22Rv1 (cell line): ENCODE data around the gene SPAG6.
A peak's percentile ranks its signal among the peaks of the same experiment; 100 is the strongest.

Source experiments
- H3K27ac ChIP-seq: fragments of 450-650 bp; 2 replicates; pipeline ENCODE4 v1.5.1; 2017
- ZFX ChIP-seq: fragments of 450-650 bp; IDR thresholded peaks from 2 replicates; pipeline ENCODE4 v1.6.1; 2017; ENCODE audit warnings: antibody characterized with exemption, borderline replicate concordance
- TF ChIP-seq, protein P1 (sequence below): fragments of 450-650 bp; IDR thresholded peaks from 2 replicates; pipeline ENCODE4 v1.5.1; 2017; ENCODE audit warnings: mild to moderate bottlenecking

Gene SPAG6

DNA sequence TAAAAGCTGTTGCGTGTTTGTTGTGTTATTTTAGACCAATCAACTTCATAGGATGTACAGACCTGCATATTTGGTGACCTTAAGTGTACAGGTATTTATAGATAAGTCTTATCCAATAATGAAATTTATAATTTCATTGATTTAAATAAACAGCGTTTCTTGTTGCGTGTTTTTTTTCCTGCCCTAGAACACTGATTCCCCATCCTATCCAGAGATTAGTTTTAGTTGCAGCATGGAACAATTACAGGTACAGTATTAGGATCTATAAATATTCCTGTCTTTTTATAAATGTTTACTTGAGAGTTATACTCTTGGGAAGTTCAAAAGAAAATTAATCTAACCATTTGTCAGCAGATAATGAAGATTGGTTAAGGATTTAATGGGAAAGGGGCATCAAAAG lies 26.5 kb upstream of the SPAG6 start:
- TF ChIP-seq, protein P1, sequence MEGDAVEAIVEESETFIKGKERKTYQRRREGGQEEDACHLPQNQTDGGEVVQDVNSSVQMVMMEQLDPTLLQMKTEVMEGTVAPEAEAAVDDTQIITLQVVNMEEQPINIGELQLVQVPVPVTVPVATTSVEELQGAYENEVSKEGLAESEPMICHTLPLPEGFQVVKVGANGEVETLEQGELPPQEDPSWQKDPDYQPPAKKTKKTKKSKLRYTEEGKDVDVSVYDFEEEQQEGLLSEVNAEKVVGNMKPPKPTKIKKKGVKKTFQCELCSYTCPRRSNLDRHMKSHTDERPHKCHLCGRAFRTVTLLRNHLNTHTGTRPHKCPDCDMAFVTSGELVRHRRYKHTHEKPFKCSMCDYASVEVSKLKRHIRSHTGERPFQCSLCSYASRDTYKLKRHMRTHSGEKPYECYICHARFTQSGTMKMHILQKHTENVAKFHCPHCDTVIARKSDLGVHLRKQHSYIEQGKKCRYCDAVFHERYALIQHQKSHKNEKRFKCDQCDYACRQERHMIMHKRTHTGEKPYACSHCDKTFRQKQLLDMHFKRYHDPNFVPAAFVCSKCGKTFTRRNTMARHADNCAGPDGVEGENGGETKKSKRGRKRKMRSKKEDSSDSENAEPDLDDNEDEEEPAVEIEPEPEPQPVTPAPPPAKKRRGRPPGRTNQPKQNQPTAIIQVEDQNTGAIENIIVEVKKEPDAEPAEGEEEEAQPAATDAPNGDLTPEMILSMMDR, result no peak
- TF ChIP-seq ZFX, result no peak
- H3K27ac ChIP-seq, result no peak overlapping the region

DNA sequence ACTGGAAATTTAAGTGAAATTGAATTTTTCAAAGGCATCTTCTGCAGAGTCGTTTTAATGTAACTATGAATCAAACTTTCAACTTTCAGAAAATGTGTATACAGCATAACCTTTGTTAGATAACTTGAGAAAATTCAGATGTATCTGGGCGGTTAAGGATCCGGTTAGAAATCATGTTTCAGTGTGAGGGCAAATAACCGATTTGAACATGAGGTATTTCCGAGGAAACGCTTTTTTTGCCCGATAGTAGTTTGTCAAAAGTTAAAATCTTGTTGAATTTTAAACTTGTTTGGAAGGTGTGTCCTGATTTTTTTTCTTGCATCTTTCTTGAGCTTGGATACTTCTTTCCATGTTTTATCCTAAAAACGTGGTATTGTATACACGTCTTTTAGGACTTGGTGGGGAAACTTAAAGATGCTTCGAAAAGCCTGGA lies 25.7 kb upstream of the SPAG6 start:
- H3K27ac ChIP-seq, result no peak overlapping the region; the same call in 1 of the 2 replicates
- no peak for TF ChIP-seq ZFX
- TF ChIP-seq, protein P1, result no peak

- TF ChIP-seq, protein P1, result no peak
- no peak for TF ChIP-seq ZFX
- peak overlapping the region; percentile 87 for H3K27ac ChIP-seq
Observed at GRCh38 chr10:22319980-22320558, 25.2 kb upstream of the SPAG6 start.

DNA sequence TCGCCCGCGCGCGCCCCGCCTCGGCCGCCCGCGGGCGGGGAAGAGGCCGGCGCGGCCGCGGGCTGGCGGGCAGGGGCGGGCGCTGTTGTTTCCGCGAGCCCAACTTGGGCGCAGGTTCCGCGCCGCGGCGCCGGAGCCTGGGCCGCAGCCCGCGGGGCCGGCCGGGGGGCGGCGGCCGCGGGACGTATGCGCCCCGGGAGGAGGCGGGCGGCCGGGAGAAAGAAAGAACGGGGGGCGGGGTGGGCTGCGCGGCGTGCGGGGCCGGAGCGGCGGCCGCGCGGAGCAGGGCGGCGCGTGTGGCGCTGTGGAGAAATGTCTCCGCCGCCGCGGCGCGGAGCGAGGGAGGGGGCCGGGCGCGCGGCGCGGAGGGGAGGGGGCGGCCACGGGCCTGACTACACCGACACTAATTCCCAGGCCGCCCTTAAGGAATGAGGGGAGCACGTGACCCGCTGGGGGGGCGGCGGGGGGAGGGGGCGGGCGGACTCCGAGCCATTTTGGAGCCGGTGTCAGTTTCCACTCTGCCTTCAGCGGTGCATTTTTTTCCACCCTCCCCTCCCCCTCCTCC lies 24.6 kb upstream of the SPAG6 start, which contains the start of gene BMI1:
BMI1 (plus strand) TSS at position 509 of the 565 bp plus-strand sequence. CDS start 5,351 bp downstream, outside the sequence.
- TF ChIP-seq ZFX, result no peak
- TF ChIP-seq, protein P1, result peak; percentile 27; the same call in 1 of the 2 replicates
- peak within 1 kb of the TSS; percentile 87 for H3K27ac ChIP-seq

GRCh38 chr10:22321156-22321923 lies 24.0 kb upstream of the SPAG6 start:
- H3K27ac ChIP-seq, result peak overlapping the region; percentile 87

DNA sequence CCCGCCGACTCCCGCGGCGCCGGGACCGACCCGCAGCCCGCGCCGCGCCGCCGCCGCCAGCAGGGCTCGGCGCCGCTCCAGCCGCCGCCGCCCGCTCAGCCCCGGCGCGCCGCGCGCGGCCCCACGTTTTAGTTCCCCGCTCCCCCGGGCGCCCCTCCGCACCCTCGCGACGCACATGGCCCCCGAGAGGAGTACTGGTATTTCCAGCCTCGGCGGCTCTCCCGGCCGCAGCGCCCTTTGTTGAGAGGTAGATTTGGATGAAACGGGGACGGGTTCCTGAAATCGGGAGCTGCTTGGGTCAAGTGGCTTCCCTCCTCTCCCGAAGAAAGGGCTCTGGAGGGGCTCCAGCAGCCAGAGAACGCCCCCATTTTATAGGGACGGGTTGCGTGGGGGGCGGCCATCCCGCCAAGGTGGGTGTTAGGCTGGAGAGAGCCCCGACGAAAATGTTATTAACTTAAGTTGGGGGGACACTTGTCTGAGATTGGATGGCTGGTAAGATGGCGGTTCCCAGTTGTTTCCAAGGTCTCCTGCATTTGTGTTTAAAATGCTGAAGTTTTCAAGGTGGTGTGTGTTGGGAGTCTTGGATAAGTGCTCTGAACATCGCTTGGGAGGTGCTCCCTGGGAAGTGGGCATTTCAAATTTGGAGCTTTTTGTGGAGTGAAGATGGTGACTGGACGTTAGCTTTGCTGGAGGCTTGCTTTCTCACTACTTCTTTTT lies 23.2 kb upstream of the SPAG6 start:
- TF ChIP-seq ZFX, result no peak
- TF ChIP-seq, protein P1, result no peak
- no peak overlapping the region for H3K27ac ChIP-seq

More at GRCh38 chr10:22321156-22321923, 24.0 kb upstream of the SPAG6 start:
- TF ChIP-seq, protein P1, result no peak
- TF ChIP-seq ZFX, result no peak
